Upper lobe of left lung (tissue), 6 donors: ENCODE results near the gene PRAME. TPM values are rescaled to one million over a fixed set of nuclear protein-coding genes. Genes with fewer than 3 reads are reported as not detected.

Source experiments
- ATAC-seq, 2 donors: fragments of 200-7000 bp; cut with Tn5 transposase; one replicate each; pipeline ENCODE4 v1.9.1; 2022; ENCODE audit warnings: mild to moderate bottlenecking in 2 of 2, moderate library complexity in 2 of 2; ENCODE audit not compliant: low FRiP score in 2 of 2
- DNase-seq, 2 donors: peaks; one replicate each; pipeline ENCODE4 v3.0.0-alpha.2; 2019 to 2020
- H3K27ac ChIP-seq, 4 donors: fragments of 200-600 bp; sonication (generic); one replicate each; pipeline ENCODE4 v1.5.1; 2016 to 2019
- H3K27me3 ChIP-seq, 4 donors: fragments of 200-600 bp; sonication (generic); one replicate each; pipeline ENCODE4 v1.5.1; 2017 to 2019
- H3K36me3 ChIP-seq, 4 donors: fragments of 200-600 bp; sonication (generic); one replicate each; pipeline ENCODE4 v1.5.1; 2016 to 2019
- H3K4me1 ChIP-seq, 4 donors: fragments of 200-600 bp; sonication (generic); one replicate each; pipeline ENCODE4 v1.5.1; 2018 to 2019
- H3K4me3 ChIP-seq, 4 donors: fragments of 200-600 bp; sonication (generic); one replicate each; pipeline ENCODE4 v1.5.1; 2017 to 2019; ENCODE audit warnings: mild to moderate bottlenecking in 2 of 4, moderate library complexity in 1 of 4
- H3K9me3 ChIP-seq, 4 donors: fragments of 200-600 bp; sonication (generic); one replicate each; pipeline ENCODE4 v1.5.1; 2018 to 2019
- CTCF ChIP-seq, 6 experiments: fragments of 450-650 bp in 4 of 6; fragments of 200-600 bp in 2 of 6; sonication (generic) in 2 of 6; IDR thresholded peaks; one replicate each; pipeline ENCODE4 v1.5.1; 2016 to 2019; ENCODE audit warnings: antibody characterized with exemption in 6 of 6
- EP300 ChIP-seq, 4 donors: sonication (generic); formaldehyde crosslinking; IDR thresholded peaks; one replicate each; pipeline ENCODE4 v1.5.1; 2017; ENCODE audit warnings: antibody characterized with exemption in 4 of 4, control low read depth in 2 of 4
- POLR2A ChIP-seq, 4 donors: fragments of 450-650 bp; IDR thresholded peaks; one replicate each; pipeline ENCODE4 v1.5.1; 2016 to 2017; ENCODE audit warnings: antibody characterized with exemption in 4 of 4, mild to moderate bottlenecking in 2 of 4
- POLR2AphosphoS5 ChIP-seq, 2 donors: sonication (generic); formaldehyde crosslinking; IDR thresholded peaks; one replicate each; pipeline ENCODE4 v1.5.1; 2017; ENCODE audit warnings: antibody characterized with exemption in 2 of 2
- WGBS, 2 donors: methylation state at CpG; one replicate each; pipeline ENCODE4 v1.1.5; 2017 to 2018; 5-methylcytosine and 5-hydroxymethylcytosine counted together
- total RNA-seq, 6 donors: library from RNA; depleted of rRNA in 4 of 6; stranded (reverse); fragments of >200 nt in 4 of 6; gene quantifications; one replicate each; pipeline versions ENCODE4 v1.1.0 to v1.2.1, GENCODE V29; 2016 to 2021
- donor health status: DM: no; HTN: no; CAD: no; lungs with moderate emphysema.
- donor health status: DM: no; HTN: yes; CAD: no; lungs with severe emphysema.

Gene PRAME
- total RNA-seq, 6 donors from 2014 or later = 1.3 to 3.5 TPM; not detected in 4

GRCh38 chr22:22579869-22580604, 21.0 kb upstream of the PRAME start:
- ATAC-seq (no peak), DNase-seq (no peak)
- TF ChIP-seq EP300 (IDR thresholded peaks at IDR 0.05) (no peak), POLR2AphosphoS5 (IDR thresholded peaks at IDR 0.05) (no peak), CTCF (IDR thresholded peaks at IDR 0.05) (no peak), POLR2A (IDR thresholded peaks at IDR 0.05) (no peak)
- no peaks in the 10 kb centered on the region for H3K4me1 ChIP-seq
- no peaks in the 10 kb centered on the region for H3K27me3 ChIP-seq
- no peaks in the 10 kb centered on the region for H3K36me3 ChIP-seq
- H3K27ac ChIP-seq = no peak overlapping the region
- H3K4me3 ChIP-seq = no peak overlapping the region
- WGBS, 2 donors = 84 to 96% methylated on average over 4 to 7 of the region's 7 CpGs
- H3K9me3 ChIP-seq = no peaks in the 10 kb centered on the region

GRCh38 chr22:22578702-22579424, 19.8 kb upstream of the PRAME start:
- Histone ChIP-seq H3K27me3 (no peaks in the 10 kb centered on the region), H3K9me3 (no peaks in the 10 kb centered on the region), H3K4me3 (no peak overlapping the region), H3K4me1 (no peaks in the 10 kb centered on the region), H3K36me3 (no peaks in the 10 kb centered on the region), H3K27ac (no peak overlapping the region)
- no peak for ATAC-seq
- no peak for DNase-seq
- WGBS, 2 donors = 83 to 84% methylated on average over 10 of the region's 10 CpGs
- TF ChIP-seq EP300 (IDR thresholded peaks at IDR 0.05) = no peak
- no peak for TF ChIP-seq CTCF (IDR thresholded peaks at IDR 0.05)
- no peak for TF ChIP-seq POLR2AphosphoS5 (IDR thresholded peaks at IDR 0.05)
- TF ChIP-seq POLR2A (IDR thresholded peaks at IDR 0.05) = no peak

DNA sequence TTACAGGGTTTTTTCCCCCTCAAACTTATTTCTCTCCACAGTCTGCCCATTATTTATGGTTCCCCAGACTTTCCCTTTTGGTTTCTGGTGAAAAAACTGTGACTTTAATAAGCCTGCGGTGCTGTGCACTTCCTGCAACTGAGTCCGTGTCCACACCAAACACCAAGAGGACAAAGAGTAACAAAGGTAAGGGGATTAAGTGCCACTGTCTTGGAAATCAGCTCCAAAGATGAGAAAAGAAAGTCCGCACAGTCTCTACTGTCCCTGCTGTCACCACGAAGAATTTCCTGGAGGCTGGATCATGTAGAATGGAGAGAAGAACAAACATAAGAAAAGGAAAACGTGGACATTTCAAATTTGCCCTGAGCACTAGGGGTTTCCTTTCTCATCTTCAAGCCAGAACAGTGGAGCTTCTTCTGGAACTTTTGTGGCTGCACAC, 17.9 kb upstream of the PRAME start:
- Histone ChIP-seq H3K36me3 (no peaks in the 10 kb centered on the region), H3K27ac (no peak overlapping the region), H3K4me1 (no peaks in the 10 kb centered on the region), H3K4me3 (no peak overlapping the region), H3K27me3 (no peaks in the 10 kb centered on the region), H3K9me3 (no peaks in the 10 kb centered on the region)
- TF ChIP-seq POLR2AphosphoS5 (IDR thresholded peaks at IDR 0.05) (no peak), POLR2A (IDR thresholded peaks at IDR 0.05) (no peak), EP300 (IDR thresholded peaks at IDR 0.05) (no peak), CTCF (IDR thresholded peaks at IDR 0.05) (no peak)
- ATAC-seq = no peak
- DNase-seq = no peak
- 72 to 78% methylated on average over 5 of the region's 5 CpGs for WGBS, 2 donors

- DNase-seq (no peak), ATAC-seq (peak in 1 of 2 donors; percentile 56)
- no peak overlapping the region for H3K4me3 ChIP-seq
- TF ChIP-seq POLR2A (IDR thresholded peaks at IDR 0.05) (no peak), CTCF (IDR thresholded peaks at IDR 0.05) (peak in 5 of 6 experiments; percentile 44 to 70 (median 52)), EP300 (IDR thresholded peaks at IDR 0.05) (no peak)
- H3K9me3 ChIP-seq = no peaks in the 10 kb centered on the region
- H3K4me1 ChIP-seq = no peaks in the 10 kb centered on the region
- 40 to 48% methylated on average over 6 to 8 of the region's 8 CpGs for WGBS, 2 donors
- H3K36me3 ChIP-seq = no peaks in the 10 kb centered on the region
- no peak overlapping the region for H3K27ac ChIP-seq
- no peaks in the 10 kb centered on the region for H3K27me3 ChIP-seq
Observed at GRCh38 chr22:22576244-22576988, 17.4 kb upstream of the PRAME start.
